HEK293 (cell line): ENCODE data around the gene KIF26B.

ENCODE experiments used
- CTCF ChIA-PET: fragments of 350-600 bp; formaldehyde crosslinking; extraction: SDS; loops from one replicate; lab custom pipeline; 2021; ENCODE audit warnings: antibody characterized with exemption; lab: Yijun Ruan, JAX
- POLR2A ChIA-PET: fragments of 300-600 bp; formaldehyde crosslinking; extraction: SDS; loops from one replicate; lab custom pipeline; 2020; ENCODE audit warnings: antibody characterized with exemption, inconsistent platforms; lab: Yijun Ruan, JAX
- H3K27ac ChIP-seq: fragments of 200-500 bp; sonication (Bioruptor generic); 2 replicates; pipeline ENCODE4 v1.5.1; 2014; ENCODE audit warnings: low read depth, low read length, control low read depth, inconsistent platforms; ENCODE audit errors: extremely low read depth
- H3K36me3 ChIP-seq, 2 experiments: fragments of 200-500 bp in 1 of 2; sonication (Bioruptor generic) in 1 of 2; 1 replicate in 1 of 2; 2 replicates in 1 of 2; pipeline ENCODE4 v1.5.1; 2014 to 2017; ENCODE audit warnings: inconsistent platforms in 2 of 2, low read length in 2 of 2; ENCODE audit not compliant: control insufficient read depth in 2 of 2, insufficient read depth in 1 of 2
- H3K4me1 ChIP-seq: fragments of 200-500 bp; sonication (Bioruptor generic); 2 replicates; pipeline ENCODE4 v1.5.1; 2014; ENCODE audit warnings: mild to moderate bottlenecking, low read length, inconsistent platforms; ENCODE audit not compliant: control insufficient read depth, insufficient read depth
- H3K4me3 ChIP-seq: 2 replicates; pipeline ENCODE4 v1.5.1; 2011; ENCODE audit warnings: low read depth, mild to moderate bottlenecking, control low read depth, low read length, moderate library complexity
- H3K9me3 ChIP-seq: fragments of 200-500 bp; sonication (Bioruptor generic); 2 replicates; pipeline ENCODE4 v1.5.1; 2014; ENCODE audit warnings: low read depth, low read length, inconsistent platforms; ENCODE audit not compliant: control insufficient read depth, insufficient read depth
- BCL11A ChIP-seq: fragments of 450-650 bp; formaldehyde crosslinking; IDR thresholded peaks from 2 replicates; pipeline ENCODE4 v1.5.1; 2016; ENCODE audit warnings: low read depth, missing biosample characterization, missing genetic modification characterization
- FEZF1 ChIP-seq: fragments of 450-650 bp; formaldehyde crosslinking; IDR thresholded peaks from 2 replicates; pipeline ENCODE4 v1.5.1; 2016; ENCODE audit warnings: missing biosample characterization, missing genetic modification characterization
- HOXC10 ChIP-seq: sonication (generic); formaldehyde crosslinking; IDR thresholded peaks from 2 replicates; pipeline ENCODE4 v1.8.1; 2023; ENCODE audit warnings: mild to moderate bottlenecking, missing genetic modification reagents
- KLF8 ChIP-seq: fragments of 450-650 bp; formaldehyde crosslinking; IDR thresholded peaks from 2 replicates; pipeline ENCODE4 v1.5.1; 2016; ENCODE audit warnings: missing biosample characterization, missing genetic modification characterization
- PRDM10 ChIP-seq: fragments of 450-650 bp; formaldehyde crosslinking; IDR thresholded peaks from 2 replicates; pipeline ENCODE4 v1.5.1; 2016; ENCODE audit warnings: missing biosample characterization, missing genetic modification characterization
- ZBTB7A ChIP-seq: fragments of 450-650 bp; formaldehyde crosslinking; IDR thresholded peaks from 2 replicates; pipeline ENCODE4 v1.5.1; 2016; ENCODE audit warnings: low read depth, missing biosample characterization, missing genetic modification characterization
- ZEB2 ChIP-seq: fragments of 450-650 bp; formaldehyde crosslinking; IDR thresholded peaks from 2 replicates; pipeline ENCODE4 v1.5.1; 2016; ENCODE audit warnings: missing biosample characterization, missing genetic modification characterization
- ZIC2 ChIP-seq: fragments of 450-650 bp; formaldehyde crosslinking; IDR thresholded peaks from 2 replicates; pipeline ENCODE4 v1.5.1; 2016; ENCODE audit warnings: missing biosample characterization, missing genetic modification characterization
- ZNF202 ChIP-seq: fragments of 450-650 bp; formaldehyde crosslinking; IDR thresholded peaks from 2 replicates; pipeline ENCODE4 v1.5.1; 2016; ENCODE audit warnings: missing biosample characterization, missing genetic modification characterization, borderline replicate concordance
- ZNF335 ChIP-seq: fragments of 450-650 bp; formaldehyde crosslinking; conservative IDR thresholded peaks from 2 replicates; pipeline ENCODE4 v1.5.1; 2016; ENCODE audit warnings: missing biosample characterization, missing genetic modification characterization
- ZNF350 ChIP-seq: fragments of 450-650 bp; formaldehyde crosslinking; IDR thresholded peaks from 2 replicates; pipeline ENCODE4 v1.5.0; 2017; ENCODE audit warnings: missing biosample characterization, mild to moderate bottlenecking, missing genetic modification characterization
- ZNF394 ChIP-seq: fragments of 450-650 bp; formaldehyde crosslinking; IDR thresholded peaks from 2 replicates; pipeline ENCODE4 v1.5.1; 2016; ENCODE audit warnings: missing biosample characterization, missing genetic modification characterization, mild to moderate bottlenecking, moderate library complexity, borderline replicate concordance
- ZNF416 ChIP-seq: fragments of 450-650 bp; formaldehyde crosslinking; IDR thresholded peaks from 2 replicates; pipeline ENCODE4 v1.5.1; 2016; ENCODE audit warnings: missing biosample characterization, missing genetic modification characterization
- ZNF433 ChIP-seq: fragments of 450-650 bp; formaldehyde crosslinking; IDR thresholded peaks from 2 replicates; pipeline ENCODE4 v1.5.1; 2016; ENCODE audit warnings: missing biosample characterization, missing genetic modification characterization, low read depth
- ZNF501 ChIP-seq: fragments of 450-650 bp; formaldehyde crosslinking; IDR thresholded peaks from 2 replicates; pipeline ENCODE4 v1.5.1; 2016; ENCODE audit warnings: missing biosample characterization, missing genetic modification characterization
- ZNF585B ChIP-seq: fragments of 450-650 bp; formaldehyde crosslinking; IDR thresholded peaks from 2 replicates; pipeline ENCODE4 v1.5.1; 2016; ENCODE audit warnings: missing biosample characterization, missing genetic modification characterization
- ZNF704 ChIP-seq: fragments of 450-650 bp; formaldehyde crosslinking; IDR thresholded peaks from 2 replicates; pipeline ENCODE4 v1.5.1; 2016; ENCODE audit warnings: missing biosample characterization, missing genetic modification characterization
- ZNF76 ChIP-seq: fragments of 450-650 bp; formaldehyde crosslinking; IDR thresholded peaks from 2 replicates; pipeline ENCODE4; 2016; ENCODE audit warnings: low read depth, missing biosample characterization, missing genetic modification characterization, borderline replicate concordance

The KIF26B gene

GRCh38 chr1:245332085-245332484 lies 177.3 kb downstream of the KIF26B start:
- Histone ChIP-seq H3K36me3 (no peaks in the 10 kb centered on the region), H3K4me3 (no peak overlapping the region), H3K4me1 (no peaks in the 10 kb centered on the region), H3K9me3 (no peaks in the 10 kb centered on the region), H3K27ac (no peak overlapping the region)
- ChIA-PET CTCF (no interaction called here), POLR2A (no interaction called here)
- TF ChIP-seq ZNF202 (tag by site-specific recombination) (no peak), ZNF585B (tag by site-specific recombination) (no peak)

GRCh38 chr1:245332513-245332912 lies 177.7 kb downstream of the KIF26B start:
- POLR2A ChIA-PET, result no interaction called here
- CTCF ChIA-PET, result no interaction called here
- peak; percentile 13; the same call in 1 of the 2 replicates for TF ChIP-seq ZIC2
- no peak for TF ChIP-seq ZNF416 (tag by site-specific recombination)
- H3K27ac ChIP-seq, result no peak overlapping the region
- H3K4me3 ChIP-seq, result no peak overlapping the region
- no peaks in the 10 kb centered on the region for H3K36me3 ChIP-seq
- no peaks in the 10 kb centered on the region for H3K9me3 ChIP-seq
- no peaks in the 10 kb centered on the region for H3K4me1 ChIP-seq

GRCh38 chr1:245334235-245334634 lies 179.4 kb downstream of the KIF26B start:
- Histone ChIP-seq H3K9me3 (no peaks in the 10 kb centered on the region), H3K4me1 (no peaks in the 10 kb centered on the region), H3K36me3 (no peaks in the 10 kb centered on the region), H3K4me3 (no peak overlapping the region), H3K27ac (no peak overlapping the region)
- CTCF ChIA-PET, result no interaction called here
- POLR2A ChIA-PET, result no interaction called here
- TF ChIP-seq FEZF1, result no peak
- no peak for TF ChIP-seq KLF8 (tag by site-specific recombination)
- TF ChIP-seq ZNF335 (tag by site-specific recombination), result no peak
- no peak for TF ChIP-seq ZNF350
- TF ChIP-seq ZBTB7A (tag by site-specific recombination), result no peak
- TF ChIP-seq ZNF501 (tag by site-specific recombination), result no peak
- no peak for TF ChIP-seq ZNF76 (tag by site-specific recombination)
- TF ChIP-seq ZNF704 (tag by site-specific recombination), result no peak
- no peak for TF ChIP-seq ZEB2 (tag by site-specific recombination)
- TF ChIP-seq ZNF433 (tag by site-specific recombination), result no peak
- TF ChIP-seq ZNF394 (tag by site-specific recombination), result no peak
- TF ChIP-seq PRDM10, result no peak
- no peak for TF ChIP-seq BCL11A (tag by site-specific recombination)
- TF ChIP-seq HOXC10, result no peak
- no peak for TF ChIP-seq ZNF202 (tag by site-specific recombination)
